NCI-H524 (cell line): Measurements from ENCODE around the gene HPRT1.

Experiments used
- DNase-seq, 2 experiments: peaks; one replicate each; lab custom pipeline; 2025; lab: John Stamatoyannopoulos, UW

The HPRT1 gene

GRCh38 chrX:134476284-134476683 lies 16.3 kb downstream of the HPRT1 start:
- no peak for DNase-seq

GRCh38 chrX:134478374-134478773 lies 18.4 kb downstream of the HPRT1 start:
- no peak for DNase-seq

- no peak for DNase-seq
These were observed 20.1 kb downstream of the HPRT1 start for GRCh38 chrX:134480061-134480460.

GRCh38 chrX:134481339-134481738 lies 21.4 kb downstream of the HPRT1 start:
- DNase-seq, result no peak

GRCh38 chrX:134482371-134482770 lies 22.4 kb downstream of the HPRT1 start:
- no peak for DNase-seq

- DNase-seq, result peak; percentile 10 to 77
These were observed 24.1 kb downstream of the HPRT1 start for GRCh38 chrX:134484039-134484438.

- DNase-seq, result no peak
These were observed 42.0 kb downstream of the HPRT1 start for GRCh38 chrX:134501941-134502340.

- no peak for DNase-seq
These were observed 42.7 kb downstream of the HPRT1 start for GRCh38 chrX:134502686-134503085.

GRCh38 chrX:134512566-134512965 lies 52.6 kb downstream of the HPRT1 start:
- no peak for DNase-seq

GRCh38 chrX:134513091-134513490 lies 53.1 kb downstream of the HPRT1 start:
- no peak for DNase-seq

- DNase-seq, result peak; percentile 74 to 92
These were observed 61.0 kb downstream of the HPRT1 start for GRCh38 chrX:134520860-134521390.

GRCh38 chrX:134524181-134524580 lies 64.2 kb downstream of the HPRT1 start:
- no peak for DNase-seq

GRCh38 chrX:134525086-134525792 lies 65.3 kb downstream of the HPRT1 start:
- no peak for DNase-seq

GRCh38 chrX:134526399-134526798 lies 66.4 kb downstream of the HPRT1 start:
- DNase-seq, result no peak

- peak in 1 of 2 experiments; percentile 35 for DNase-seq
These were observed 69.0 kb downstream of the HPRT1 start for GRCh38 chrX:134528960-134529359.

- no peak for DNase-seq
These were observed 69.5 kb downstream of the HPRT1 start for GRCh38 chrX:134529481-134529880.

- no peak for DNase-seq
These were observed 70.9 kb downstream of the HPRT1 start for GRCh38 chrX:134530845-134531244.

GRCh38 chrX:134533352-134533751 lies 73.4 kb downstream of the HPRT1 start:
- no peak for DNase-seq

GRCh38 chrX:134533952-134534351 lies 74.0 kb downstream of the HPRT1 start:
- no peak for DNase-seq

- no peak for DNase-seq
These were observed 77.4 kb downstream of the HPRT1 start for GRCh38 chrX:134537179-134537955.

GRCh38 chrX:134538316-134538715 lies 78.4 kb downstream of the HPRT1 start:
- no peak for DNase-seq

- no peak for DNase-seq
These were observed 81.9 kb downstream of the HPRT1 start for GRCh38 chrX:134541906-134542305.

- peak; percentile 38 to 75 for DNase-seq
These were observed 82.5 kb downstream of the HPRT1 start for GRCh38 chrX:134542485-134542884.
